Glomerular visceral epithelial cell (primary cell): ENCODE results near the gene SCUBE1.

ENCODE experiments used
- DNase-seq: peaks from one replicate; pipeline ENCODE4 v3.0.0-alpha.2; 2016; ENCODE audit errors: extremely low spot score

Gene SCUBE1

DNA sequence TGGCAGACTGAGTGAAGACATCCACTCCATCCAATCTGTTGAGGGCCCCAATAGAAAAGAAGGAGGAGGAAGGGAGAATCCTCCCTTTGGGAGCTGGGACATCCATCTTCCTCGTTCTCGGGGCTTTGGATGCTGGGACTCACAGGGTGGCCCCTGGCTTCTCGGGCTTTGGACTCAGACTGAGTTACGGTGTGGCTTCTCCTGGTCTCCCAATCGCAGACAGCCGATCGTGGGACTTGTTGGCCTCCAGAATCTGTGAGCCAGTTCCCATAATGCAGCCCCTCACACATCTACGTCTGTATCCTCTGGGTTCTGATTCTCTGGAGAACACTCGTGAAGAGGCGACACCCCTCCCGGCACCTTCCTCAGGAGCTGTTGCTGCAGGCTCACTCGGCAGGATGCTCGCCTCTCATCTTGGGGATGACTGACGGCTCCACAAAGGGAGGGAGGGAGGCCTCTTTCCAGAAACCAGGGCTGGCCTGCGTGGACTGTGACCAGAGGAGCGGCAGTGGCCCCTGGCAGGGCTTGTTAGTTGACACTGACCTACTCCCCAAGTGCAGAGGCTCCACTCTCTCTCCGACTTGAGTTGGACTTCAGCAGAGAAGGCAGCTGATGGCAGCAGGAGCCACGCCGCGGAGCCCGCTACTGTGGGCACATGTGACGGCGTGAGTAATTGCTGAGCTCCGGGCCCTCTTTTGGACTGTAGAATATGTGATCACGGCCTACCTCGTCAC, 141.5 kb downstream of the SCUBE1 start:
- no peak for DNase-seq

DNA sequence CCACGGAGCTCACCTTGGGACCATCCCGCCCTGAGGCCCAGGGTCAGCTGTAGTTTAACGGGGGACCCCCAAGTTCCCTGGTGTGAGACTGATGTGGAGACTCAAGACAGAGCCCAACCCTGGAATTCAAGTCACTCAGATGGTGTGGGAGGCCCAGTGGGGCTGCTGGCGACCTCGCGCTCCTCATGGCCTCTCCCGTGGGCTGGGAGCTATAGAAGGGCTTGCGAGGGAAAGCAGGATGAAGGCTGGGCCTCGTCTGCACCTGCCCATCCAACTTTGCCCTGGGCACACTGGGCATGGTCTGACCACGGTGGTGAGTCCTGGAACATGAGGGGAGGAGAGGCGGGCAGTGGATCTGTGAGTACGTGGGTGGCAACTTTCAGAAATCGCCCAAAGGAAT, 142.6 kb downstream of the SCUBE1 start:
- DNase-seq = no peak

DNA sequence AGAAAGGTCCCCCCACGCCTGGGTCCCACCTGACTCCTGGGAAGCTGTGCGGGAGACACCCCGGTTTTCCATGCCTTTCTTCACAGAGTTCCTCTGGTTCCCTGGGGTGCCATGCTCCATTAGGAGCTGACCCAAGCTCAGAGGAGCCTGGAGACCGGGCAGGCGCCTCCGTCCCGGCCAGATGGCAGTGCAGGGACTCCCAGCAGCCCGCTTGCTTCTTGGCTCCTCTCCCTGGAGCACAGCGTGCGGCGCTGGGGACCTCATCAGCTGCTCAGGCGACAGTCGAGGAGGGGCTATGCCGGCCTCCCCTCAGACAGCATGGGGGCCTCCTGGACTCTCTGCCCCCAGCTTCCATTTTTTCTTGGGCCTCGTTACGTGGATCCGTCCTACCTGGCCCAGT, 143.1 kb downstream of the SCUBE1 start:
- no peak for DNase-seq

DNA sequence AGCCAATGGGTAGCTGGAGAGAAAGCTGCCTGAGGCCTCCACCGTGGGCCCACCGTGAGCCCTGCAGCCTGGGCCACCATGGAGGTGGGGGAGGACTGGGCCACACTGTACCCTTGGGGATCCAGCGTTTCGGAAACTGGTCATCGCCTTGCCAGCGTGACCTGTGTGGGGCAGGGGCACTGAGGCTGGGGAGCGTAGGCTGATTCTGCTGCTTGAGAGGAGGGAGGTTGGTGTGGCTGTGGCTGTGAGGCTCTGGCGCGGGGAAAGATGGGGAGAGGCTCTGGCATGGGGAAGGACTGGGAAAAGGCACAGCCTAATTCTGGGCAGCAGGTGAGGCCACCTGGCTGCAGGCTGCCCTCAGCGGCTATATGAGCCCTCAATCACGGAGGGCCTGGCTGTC, 143.6 kb downstream of the SCUBE1 start:
- DNase-seq = no peak

DNA sequence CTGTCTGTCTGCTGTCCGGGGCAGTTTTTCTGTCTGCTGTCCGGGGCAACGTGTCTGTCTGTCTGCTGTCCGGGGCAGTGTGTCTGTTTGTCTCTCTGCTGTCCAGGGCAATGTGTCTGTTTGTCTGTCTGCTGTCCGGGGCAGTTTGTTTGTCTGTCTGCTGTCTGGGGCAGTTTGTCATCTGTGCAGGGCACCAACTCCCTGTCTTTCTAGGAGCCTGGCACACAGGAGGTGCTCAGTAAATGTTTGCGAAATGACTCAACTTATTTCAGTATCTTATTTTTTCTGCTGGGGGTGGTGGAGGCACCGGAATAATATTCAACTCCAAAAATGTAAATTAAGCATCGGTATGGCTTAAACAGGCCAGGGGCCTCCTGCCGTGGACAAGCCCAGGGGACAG, 144.2 kb downstream of the SCUBE1 start:
- DNase-seq = no peak

DNA sequence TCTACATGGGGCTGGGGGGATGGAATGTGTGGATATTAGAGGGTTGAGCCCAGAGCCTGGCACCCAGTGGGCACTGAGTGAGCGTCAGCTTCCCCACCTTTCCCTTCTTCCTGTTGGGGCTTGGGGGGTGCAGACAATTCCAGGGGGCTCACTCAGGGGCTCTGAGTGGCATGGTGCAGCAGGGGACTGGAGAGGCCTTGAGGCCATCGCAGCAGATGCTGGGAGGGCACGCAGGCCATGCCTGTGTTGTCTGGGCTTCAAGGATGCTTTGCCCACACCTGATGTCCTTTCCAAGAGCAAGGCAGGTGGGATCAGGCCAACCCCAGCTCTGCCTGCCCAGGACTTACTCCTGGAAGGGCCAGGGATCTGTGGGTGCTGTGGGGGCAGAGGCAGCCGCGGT, 145.0 kb downstream of the SCUBE1 start:
- no peak for DNase-seq

DNA sequence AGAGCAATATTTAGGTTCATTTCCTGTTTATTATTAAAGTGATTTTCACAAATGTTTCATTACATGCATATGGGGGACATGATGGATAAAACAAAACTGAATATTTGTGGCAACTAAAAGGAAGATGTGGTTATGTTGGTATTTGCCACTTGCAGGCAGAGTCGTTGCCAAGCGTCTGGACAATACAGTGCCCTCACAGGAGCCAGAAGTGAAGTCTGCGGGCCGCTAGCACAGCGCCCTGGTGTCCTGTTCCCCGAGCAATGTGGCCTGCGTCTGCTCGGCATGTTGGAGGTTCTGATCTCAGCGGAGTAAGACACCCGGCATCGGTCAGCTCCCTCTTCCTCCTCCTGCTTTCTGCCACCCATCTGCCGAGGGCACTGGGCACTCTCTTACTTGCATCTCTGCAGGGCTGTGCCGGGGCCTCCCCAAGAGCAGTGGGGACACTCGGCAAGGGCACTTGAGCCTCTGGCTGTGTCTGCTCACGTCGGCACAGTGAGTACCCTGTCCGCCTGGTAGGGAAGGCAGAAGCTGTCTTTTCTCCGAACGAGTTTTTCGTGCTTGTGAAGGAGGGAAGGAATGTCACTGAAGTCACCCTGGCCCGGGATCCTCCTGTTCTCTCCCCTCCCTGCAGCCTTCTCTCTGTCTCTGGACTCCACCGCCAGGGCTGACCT, 145.8 kb downstream of the SCUBE1 start:
- DNase-seq = peak; percentile 36

DNA sequence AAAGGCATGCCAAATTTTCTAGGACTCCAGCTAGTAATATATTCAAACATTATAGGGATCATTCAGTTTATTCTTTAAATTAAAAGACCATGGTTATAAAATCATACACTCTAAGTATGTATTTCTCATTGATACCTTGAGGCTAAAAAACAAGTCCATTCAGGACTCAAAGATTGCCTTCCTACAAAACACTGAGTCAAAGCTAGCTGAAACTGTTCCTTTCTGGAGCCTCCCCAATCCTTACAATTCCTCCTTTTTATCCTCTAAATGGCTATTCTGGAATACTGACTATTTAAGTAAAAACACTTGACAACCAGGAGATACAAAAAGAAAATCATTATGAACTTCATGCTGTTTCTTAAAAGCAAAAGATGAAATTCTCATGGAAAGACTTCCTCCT, 151.3 kb downstream of the SCUBE1 start:
- DNase-seq = no peak

DNA sequence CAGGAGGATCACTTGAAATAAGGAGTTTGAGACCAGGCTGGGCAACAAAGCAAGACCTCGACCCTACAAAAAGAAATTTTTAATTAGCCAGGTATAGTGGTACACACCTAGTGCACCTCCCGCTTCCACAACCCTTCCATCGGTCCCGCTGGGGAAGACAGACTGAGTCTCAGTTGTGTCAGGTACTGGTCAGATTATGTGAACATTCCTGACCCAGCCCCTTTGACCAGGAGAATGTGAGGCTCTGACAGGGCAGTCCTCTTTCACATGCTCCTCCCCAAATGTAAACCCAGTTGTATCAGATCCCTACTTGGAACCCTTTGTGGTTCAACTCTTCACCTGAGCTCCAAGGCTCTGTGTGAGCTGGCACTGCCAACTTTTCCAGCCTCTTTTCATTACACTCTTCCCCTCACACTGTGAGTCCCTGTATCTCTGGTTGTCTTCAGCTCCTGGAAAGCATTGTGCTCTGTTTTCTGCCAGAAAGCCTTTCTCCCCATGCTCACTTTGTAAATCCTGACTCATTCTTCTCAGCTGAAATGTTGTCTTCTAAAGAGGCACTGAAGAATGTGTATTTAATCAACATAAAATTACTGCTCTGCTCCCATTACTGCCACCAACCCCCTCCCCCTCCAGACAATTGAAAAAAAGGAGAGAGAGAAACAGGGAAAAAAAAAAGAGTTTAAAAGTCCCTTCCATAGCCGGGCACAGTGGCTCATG, 154.2 kb downstream of the SCUBE1 start:
- no peak for DNase-seq

DNA sequence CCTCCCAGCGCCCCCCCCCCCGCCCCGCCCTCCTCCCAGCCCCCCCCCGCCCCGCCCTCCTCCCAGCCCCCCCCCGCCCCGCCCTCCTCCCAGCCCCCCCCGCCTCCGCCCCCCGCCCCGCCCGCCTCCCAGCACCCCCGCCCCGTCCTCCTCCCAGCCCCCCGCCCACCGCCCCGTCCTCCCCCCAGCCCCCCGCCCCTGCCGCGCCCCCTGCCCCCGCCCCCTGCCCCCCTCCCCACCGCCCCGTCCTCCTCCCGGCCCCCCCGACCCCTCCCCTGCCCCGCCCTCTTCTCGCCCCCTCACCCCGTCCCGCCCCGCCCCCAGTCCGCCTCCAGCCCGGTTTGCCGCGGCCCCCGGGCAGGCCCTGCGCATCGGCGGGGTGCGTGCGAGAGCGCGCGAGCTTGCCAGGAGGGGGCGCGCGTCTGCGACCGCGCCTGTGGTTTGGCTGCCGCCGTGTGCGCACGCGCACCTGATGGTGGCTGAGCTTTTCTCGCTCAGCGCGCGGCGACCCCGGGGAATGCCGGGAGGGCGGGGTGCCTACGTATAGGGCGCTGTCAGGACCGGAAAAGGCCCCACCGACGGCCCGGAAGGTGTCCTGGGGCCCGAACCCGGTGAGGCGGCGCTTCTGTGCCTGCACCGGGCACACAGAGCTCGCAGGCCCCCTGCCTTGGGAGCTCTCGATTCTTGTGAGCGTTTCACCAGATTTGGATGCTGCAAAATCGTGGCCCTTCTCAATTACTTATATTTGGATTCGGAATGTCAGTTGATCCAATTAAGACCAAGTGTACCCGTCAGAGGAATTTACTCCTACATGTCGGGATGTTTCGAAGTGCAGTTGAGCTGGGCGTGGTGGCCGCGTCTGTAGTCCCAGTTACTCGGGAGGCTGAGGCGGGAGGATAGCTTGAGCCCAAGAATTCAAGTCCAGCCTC, 155.7 kb downstream of the SCUBE1 start:
- DNase-seq = peak; percentile 95

DNA sequence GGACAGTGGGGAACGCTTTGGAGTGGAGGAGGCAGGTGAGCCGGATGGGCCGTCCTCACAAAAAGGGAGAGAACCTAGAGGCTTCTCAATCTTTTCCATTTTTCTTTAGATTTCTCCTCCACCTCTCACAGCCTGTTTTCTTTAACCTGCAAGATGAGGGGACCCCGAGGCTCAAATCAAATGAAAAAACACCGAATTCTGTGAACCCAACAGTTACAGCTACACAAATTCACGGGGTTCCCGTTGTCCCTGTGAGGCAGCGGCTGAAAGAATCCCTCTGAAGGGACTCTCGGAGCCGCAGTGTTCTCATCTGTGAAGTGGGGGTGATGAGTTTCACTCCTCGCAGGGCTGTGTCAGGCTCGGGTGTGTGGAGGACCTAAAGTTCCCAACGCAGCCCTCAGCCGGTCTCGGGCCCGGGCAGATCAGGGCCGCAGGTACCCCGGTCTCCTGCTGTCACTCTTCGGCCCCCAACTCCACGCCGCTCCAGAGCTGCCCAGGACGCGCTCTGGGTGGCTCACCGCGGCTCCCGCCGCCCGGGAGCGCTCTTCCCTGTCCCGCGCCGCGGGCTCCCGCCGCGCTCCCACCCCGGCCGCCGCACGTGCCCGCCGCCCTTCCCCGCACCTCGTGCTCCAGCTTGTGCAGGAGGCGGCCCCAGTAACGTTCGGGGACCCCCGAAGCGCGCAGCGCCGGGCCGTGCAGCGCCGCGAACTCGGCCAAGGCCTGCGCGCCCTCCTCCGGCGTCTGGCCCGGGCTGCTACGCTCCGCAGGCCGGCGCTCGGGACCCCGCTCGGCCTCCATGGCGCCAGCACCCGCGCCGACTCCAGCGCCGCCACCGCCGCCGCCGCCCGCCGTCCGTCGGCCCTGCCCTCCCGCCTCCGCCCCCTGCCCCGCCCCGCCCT, 156.7 kb downstream of the SCUBE1 start, which contains the start of gene TTLL12:
Gene TTLL12, minus strand, starts transcription at position 863 of the 899 bp plus-strand sequence. Its CDS starts 65 bp downstream, at position 798.
- peak; percentile 60 for DNase-seq

DNA sequence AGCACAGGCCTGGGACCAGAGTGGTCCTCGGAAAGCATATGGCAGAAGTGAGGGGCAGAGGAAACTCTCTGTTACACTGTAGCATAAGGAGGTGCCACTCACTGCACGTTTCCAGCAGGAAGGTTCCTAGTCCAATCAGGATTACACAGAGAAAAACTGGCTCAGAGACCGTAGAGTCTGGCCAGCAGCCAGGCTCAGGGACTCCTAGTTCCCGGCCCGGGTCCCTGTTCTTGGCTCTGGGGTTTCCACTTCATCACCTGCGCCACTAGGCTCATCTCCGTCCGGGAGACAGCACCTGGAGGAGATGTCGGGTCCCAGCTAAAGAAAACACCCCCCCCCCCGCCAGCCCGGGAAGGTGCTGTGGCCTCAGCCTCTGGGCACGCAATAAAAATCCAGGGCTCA, 157.3 kb downstream of the SCUBE1 start:
- DNase-seq = peak; percentile 33

DNA sequence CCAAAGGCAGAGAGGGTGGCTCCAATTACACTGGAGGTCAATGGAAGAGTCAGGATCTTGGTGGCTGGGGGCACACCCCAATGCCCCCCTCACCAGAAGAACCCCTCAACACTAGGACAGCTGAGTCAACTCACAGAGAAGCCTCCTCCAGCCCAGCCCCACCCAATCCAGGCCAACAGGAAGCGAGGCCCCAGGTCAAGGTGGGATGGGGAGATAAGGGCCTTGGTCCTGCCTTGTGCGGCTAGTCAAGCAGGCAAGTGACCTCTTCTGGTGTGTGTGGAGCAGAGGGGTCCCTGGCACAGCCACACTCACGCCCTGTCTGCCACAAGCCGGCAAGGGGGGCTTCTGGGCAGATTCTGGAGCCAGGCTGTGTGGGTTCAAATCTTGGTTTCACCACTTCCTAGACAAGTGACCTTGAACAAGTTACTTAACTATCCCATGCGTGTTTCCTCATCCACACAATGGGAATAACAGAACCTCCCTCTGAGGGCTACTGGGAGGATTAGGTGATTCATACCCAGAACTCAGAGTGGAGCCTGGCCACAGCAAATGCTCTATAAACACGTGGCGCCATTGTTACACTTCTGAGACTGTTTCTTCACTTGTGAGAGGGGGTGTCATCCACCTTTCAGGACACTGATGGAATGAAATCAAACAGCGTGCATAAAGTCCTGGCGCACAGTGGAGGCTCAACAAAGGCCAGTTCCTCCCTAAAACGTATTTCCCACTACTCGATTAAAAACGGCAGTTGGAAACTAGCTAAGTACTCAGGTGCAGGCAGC, 159.5 kb downstream of the SCUBE1 start:
- no peak for DNase-seq

DNA sequence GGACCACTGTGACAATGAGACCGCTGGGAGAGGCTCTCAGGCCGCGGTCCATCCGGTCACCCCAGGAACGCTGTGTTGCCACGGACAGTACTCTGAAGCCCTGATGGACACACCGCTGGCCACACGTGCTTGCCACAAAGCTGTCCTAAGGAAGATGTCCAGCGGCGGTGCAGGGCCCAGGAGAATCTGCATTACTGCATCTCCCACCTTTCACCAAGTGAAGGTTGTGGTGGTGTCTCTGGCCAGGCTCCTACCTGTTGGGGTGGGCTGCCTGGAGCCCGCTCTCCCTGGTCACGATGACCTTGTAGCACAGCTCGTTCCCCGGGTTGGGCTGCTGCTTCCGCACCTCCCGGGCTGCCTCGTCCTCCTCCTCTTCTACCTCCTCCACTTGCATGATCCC, 160.4 kb downstream of the SCUBE1 start:
- no peak for DNase-seq

DNA sequence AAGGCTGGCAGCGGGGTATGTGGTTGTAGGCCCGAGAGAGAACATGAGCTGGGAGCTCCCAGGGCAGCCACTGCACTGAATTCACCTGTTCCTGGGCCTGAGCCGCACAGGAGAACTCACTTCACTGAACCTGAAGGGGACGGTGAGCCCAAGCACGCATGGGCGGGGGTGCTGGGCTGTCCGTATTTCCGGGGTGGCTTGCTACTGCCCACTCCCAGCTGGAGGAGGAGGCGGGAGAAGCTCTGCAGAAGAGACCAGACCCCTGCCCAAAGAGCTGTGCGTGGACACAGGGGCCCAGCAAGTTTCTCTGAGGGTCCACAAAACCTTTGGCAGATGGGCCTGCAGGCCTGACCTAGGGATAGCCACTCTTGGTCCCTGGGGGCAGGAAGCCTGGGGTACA, 161.1 kb downstream of the SCUBE1 start:
- DNase-seq = no peak

DNA sequence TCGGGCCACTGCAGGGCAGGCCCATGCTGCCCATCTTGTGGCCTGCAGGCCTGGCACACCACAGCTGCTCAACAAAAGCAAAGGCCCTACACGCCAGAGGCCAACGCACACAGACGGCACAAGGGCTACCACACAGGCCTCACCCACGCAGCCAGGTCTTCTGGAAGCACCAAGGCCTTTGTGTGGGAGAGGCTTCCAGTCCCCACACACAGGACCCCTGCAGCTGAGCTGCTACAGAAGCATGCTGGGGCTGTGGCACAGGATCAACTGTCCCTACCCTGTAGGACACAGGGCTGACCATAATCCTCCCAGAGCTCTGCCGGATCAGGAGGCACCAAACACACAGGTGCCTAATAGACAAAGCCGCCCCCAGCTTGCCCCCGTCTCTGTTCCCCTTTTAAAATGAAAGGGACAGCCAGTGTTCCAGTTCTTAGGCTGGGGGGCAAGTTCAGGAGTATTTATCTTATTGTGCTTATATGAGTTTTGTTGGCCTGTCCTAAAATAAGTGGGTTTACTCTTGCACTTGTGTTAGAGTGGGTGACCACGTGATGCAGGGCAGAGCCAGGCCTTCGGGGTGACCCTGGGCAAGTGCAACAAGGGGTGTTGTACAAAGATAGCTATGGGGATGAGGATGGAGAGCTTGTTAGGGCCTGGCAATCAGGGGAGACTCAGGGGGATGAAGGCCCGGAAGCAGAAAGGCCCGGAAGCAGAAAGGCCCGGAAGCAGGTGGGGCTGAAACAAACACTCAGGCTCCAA, 161.7 kb downstream of the SCUBE1 start:
- no peak for DNase-seq

DNA sequence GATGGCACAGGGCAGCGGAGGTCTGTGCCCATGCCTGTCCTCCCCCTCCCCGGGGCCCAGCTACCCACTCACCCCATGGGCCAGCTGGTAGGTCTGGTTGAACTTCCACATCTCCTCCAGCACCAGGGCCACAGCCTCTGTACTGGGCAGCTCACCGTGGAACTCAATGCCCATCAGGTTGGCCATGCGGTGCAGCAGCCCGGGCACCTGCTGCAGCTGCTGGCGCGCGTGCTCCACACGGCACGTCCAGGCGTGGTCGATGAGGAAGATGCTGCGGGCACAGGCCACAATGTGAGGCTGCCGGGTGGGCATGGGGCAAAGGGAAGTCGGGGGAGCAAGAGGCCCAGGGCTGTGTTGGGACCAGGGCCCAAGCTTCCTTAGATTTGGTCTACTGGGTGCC, 162.5 kb downstream of the SCUBE1 start:
- no peak for DNase-seq

DNA sequence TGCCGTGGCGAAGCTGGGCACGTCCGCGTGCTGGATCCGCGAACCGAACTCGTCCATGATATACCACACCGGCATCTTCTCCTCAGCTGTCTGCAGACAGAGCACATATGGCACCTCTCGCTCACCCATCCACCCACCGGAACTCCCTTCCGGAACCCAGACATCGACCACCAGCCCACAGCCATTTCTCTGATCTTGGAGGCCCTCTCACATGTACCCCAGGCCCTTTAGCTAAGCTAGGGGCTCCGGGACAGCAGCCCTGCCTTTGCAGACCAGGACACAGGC, 163.3 kb downstream of the SCUBE1 start:
- no peak for DNase-seq

DNA sequence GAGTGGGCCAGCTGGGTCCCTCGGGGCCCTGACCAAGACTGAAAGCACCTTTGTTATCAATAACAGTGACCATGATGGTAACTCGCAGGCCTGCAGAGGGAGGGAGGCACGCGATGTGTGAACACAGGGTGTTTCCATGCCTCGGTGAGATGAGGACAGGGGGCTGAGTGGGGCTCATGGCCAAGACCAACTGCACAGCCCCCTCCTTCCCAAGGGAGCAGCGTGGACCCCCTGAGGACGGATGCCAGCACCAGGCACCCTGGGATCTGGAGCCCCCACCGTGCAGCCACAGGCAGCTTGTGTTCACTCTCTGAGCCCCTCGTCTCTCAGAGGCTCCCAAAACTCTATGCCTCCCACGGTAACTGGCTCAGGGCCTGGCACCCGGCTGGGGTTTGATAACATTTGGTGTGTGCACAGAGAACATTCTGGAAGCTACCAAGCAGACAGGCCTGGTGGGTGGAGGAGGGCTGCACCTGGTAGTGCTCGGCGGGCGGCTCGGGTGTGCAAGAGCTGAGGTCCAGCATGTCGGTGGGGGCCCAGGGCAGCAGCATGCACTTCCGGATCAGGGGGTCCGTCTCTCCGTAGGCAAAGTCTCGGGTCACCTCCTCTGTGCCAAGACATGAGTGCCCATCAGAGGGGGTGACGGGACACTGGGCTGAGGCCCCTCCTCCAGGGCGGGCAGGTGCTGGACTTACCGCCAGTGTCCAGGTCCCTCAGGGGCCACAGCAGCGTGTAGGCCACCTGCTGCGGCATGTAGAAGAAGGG, 163.8 kb downstream of the SCUBE1 start:
- no peak for DNase-seq
